NCI-H1694 treated with DMSO at 0.1 percent for 48 hours (cell line): ENCODE data around the gene CAMTA1.
"Not testable (repeated sequence)": the region's sequence is repeated elsewhere in the genome, so short reads cannot be mapped to it uniquely, and the experiment has no call there.

ENCODE experiments used
- DNase-seq: peaks from one replicate; lab custom pipeline; 2025; lab: John Stamatoyannopoulos, UW

The CAMTA1 gene

DNA sequence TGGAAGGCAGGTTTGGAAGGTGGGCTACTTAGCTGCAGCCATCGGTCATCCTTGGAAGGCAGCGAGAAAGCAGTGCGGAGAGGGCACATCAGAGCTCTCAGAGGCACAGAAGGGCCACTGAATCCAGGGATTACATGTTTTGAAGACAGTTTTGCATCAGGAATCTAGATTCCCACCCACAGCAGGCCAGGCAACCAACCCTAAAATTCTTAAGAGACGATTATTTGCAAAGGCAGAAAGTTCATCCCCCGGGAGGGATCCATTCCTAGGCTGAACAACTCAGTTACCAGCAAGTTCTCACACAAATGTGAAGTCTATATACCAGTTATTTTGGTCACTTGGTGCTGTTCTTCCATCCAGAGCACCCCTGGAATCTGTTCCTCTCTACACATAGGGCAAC, 528.6 kb downstream of the CAMTA1 start:
- no peak for DNase-seq

DNA sequence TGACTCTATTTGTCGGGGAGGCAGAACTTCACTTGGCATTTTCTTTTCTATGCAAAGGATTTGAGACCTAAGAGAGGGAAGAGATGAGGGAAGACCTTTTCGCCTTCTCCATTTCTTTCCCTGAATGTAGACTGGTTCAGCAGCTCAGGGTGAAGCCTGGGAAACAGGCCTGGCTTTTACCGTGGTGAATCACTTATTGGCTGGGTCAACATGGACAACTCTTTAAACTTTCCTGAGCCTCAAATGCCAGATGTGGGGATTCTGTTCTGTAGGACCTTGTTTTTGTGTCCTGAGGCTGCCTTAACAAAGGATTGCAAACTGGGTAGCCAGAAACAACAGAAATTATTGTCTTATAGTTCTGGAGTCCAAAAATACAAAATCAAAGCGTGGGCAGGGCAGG, 530.1 kb downstream of the CAMTA1 start:
- DNase-seq: no peak

DNA sequence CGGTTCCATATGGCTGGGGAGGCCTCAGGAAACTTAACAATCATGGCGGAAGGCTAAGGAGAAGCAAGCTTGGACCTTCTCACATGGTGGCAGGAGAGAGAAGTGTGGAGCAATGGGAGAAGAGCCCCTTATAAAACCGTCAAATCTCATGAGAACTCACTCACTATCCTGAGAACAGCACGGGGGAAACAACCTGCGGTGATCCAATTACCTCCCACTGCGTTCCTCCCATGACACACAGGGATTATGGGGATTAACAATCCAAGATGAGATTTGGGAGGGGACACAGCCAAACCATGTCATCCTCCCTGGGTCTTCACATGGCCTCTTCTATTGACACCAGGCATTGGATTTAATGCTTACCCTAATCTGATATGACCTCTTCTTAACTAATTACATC, 530.7 kb downstream of the CAMTA1 start:
- DNase-seq: no peak

DNA sequence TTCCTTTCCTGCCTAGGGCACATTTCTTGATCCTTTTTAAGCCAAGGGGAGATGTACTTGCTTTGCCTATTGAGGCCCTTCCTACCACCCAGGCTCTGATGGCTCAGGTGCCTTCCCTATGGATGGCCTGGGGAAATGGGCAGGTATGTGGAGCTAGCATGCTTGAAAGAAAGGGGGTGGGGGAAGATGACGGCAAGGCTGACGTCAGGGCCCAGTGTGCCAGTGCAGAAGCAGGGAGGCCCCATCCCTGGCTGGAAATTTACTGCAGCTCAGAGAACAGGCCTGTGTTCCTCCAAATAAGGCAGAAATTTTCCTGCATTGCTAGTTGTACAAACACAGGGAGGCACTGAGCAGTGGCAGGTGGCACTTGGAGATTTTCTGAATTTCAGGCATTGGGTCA, 532.6 kb downstream of the CAMTA1 start:
- DNase-seq: no peak

- no peak for DNase-seq
Observed at GRCh38 chr1:7319196-7319595, 533.9 kb downstream of the CAMTA1 start.

GRCh38 chr1:7320661-7321060, 535.4 kb downstream of the CAMTA1 start:
- no peak for DNase-seq

GRCh38 chr1:7322283-7322785, 537.1 kb downstream of the CAMTA1 start:
- no peak for DNase-seq

DNA sequence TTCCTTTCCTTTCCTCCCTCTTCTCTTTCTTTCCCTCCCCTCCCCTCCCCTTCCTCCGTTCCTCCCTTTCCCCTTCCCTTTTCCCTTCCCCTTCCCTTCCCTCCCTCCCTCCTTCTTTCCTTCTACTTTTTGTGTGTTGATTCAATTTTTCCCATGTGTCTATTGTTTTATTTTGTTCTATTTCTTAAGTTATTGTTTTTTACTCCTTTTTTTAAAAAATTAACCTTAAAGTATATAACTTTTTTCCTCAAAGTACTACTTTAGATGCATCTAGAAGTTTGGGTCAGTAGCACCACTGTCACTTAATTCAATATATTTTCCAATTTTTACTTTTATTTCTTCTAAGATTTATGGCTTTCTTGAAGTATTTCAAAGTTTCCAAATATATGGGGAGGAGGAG, 537.7 kb downstream of the CAMTA1 start:
- DNase-seq: no peak

DNA sequence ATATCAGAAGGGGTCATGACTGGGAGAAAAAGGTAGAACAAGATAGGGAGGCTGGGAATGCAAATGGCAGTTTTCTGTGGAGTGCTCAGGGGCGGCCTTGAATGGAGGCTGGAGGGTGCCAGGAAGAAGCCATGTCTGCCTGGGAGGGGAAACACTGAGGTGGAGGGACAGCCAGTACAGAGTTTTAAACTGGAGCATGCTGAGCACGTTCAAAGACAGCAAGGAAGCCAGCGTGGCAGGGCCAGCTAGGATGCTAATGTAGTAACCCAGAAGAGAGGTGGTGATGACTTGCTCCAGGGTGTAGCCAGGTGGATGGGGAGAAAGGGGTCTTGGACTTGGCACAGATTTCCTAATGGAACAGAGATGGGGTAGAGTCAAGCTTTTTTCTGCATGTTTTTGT, 540.0 kb downstream of the CAMTA1 start:
- no peak for DNase-seq

GRCh38 chr1:7326366-7326765, 541.1 kb downstream of the CAMTA1 start:
- no peak for DNase-seq

GRCh38 chr1:7327849-7328248, 542.6 kb downstream of the CAMTA1 start:
- no peak for DNase-seq

- DNase-seq: no peak
Observed at GRCh38 chr1:7329868-7330615, 544.8 kb downstream of the CAMTA1 start.

GRCh38 chr1:7330726-7331125, 545.5 kb downstream of the CAMTA1 start:
- DNase-seq: not testable (repeated sequence)

DNA sequence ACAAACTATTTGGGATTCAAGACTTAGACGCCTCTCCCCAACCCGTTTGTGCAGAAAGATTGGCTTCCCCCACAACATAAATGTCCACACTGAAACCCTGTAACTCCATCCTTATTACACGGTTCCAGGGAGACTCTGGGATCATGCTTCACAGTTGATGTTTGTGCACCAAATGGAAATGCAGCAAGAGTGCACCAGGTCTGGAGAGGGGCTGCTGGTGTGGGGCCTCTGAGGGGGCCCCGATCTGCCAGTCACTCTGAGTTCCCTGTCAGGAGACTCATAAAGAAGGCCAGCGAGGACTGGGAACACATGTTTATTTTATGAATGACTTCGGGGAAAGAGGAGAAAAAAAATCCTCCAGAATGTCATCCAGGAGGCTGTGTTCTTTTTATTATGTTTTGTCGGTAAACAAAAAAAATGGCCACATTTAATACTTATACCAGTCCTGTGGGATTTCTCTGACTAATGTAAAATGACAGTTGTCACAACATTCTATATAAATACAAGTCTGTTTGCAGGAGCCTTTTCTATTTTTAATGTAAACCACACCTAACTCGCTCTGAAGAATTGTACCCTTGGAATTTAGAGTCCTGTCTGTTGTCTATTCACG, 546.8 kb downstream of the CAMTA1 start:
- DNase-seq: no peak

DNA sequence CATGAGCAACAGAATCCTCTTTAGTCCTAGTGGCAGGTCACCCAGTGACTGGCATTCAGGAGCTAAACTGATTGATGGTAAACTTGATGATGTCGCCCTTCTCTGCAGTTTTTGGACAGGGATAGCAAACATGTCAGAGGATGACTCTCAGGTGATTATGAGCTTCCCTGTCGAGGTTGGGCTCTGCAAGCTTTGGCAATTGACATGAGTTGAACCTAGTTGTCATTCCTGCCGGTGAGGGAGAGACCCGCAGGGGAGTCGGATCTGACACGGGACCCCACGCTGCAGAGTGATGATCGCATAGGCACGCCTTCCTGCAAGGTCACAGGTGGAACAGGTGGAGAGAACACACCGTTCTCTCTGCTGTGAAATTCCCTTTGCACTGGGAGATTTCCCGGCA, 547.8 kb downstream of the CAMTA1 start:
- no peak for DNase-seq

DNA sequence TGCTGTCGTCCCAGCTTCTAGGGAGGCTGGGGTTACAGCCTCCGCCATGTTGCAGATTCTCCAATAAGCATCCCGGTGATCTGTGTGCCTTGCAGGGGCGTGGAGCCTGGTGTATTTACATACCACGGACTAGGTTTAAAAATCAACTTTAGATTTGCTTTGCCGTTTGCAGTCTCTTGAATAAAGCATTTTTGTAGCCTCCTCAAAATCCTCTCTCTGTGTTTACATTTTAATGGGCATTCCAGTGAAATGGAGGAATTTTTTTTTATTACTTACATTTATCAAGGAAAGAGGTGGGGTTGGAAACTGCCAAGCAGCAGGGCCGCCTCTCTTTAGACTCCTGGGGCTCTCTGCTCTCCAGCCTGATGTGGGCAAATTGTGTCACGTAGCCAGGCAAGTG, 548.4 kb downstream of the CAMTA1 start:
- DNase-seq: no peak

GRCh38 chr1:7334475-7335035, 549.3 kb downstream of the CAMTA1 start:
- DNase-seq: peak; percentile 64

DNA sequence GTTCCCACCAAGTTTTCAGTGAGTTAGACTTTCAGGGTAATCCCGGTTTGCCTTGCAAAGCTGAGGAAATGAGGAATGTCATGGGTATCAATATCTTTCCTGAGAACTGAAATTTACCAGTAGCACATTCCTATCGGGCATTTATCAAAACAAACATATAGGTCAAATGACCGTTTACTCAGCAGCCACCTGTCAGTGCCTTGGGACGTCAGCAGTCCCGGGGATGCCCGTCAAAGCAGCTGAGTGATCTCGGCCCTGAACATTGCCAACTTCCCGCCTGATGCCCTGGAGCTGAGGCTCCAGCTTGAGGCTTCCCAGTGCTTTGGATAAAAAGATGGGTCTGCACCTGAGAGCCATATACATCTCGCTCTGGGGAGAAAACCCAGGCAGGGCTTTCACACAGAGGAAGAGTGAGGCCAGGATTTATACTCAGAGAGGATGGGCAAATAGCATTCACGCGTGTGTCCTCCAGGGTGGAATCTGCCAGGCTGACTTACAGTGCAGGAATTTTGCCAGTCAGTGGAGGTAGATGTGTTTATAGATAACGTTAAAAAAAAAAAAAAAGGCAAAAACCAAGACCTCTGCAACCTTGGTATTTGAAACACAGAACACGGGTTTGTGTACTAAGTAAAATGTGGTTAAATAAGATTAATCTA, 550.1 kb downstream of the CAMTA1 start:
- no peak for DNase-seq

DNA sequence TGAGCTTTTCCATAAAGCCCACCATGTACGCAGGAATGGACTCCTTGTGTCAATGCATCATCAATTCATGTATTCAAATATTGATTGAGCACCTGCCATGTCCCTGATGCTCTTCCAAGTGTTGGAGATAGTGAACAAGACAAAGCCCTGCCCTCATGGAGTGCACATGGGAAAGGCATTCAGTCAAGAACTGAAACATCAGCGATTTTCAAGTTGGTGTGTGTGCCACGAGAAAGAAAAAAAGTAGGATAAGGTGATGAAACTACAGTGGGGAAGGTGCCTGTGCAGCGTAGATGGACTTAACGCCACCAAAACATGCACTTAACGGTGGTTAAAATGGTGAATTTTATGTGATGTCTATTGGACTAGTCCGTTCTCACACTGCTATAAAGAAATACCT, 553.2 kb downstream of the CAMTA1 start:
- no peak for DNase-seq

DNA sequence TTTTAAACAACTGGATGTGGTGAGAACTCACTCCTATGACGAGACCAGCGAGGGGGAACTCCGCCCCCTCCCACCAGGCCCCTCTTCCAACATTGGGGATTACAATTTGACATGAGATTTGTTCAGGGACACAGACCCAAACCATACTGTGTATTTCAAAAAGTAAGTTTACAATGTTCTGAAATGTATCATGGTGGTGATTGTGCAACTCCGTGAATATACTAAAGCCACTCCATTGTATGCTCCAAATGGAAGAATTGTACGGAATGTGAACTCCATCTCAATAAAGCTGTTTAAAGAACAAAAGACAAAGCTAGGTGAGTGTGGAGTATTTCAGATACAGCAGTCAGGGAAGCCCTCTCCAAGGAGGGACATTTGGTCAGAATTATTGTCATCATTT, 553.8 kb downstream of the CAMTA1 start:
- no peak for DNase-seq

- peak; percentile 45 for DNase-seq
Observed at GRCh38 chr1:7339953-7340352, 554.7 kb downstream of the CAMTA1 start.

- peak; percentile 0 for DNase-seq
Observed at GRCh38 chr1:7341145-7341905, 556.1 kb downstream of the CAMTA1 start.
